IPS-20b (cell line): ENCODE measurements around the gene PRRC2B.

Experiments
- H3K27ac ChIP-seq: one replicate; pipeline ENCODE4 v1.5.1; 2013; ENCODE audit warnings: low read length
- H3K27me3 ChIP-seq: 2 replicates; pipeline ENCODE4 v1.6.1; 2013; ENCODE audit warnings: mild to moderate bottlenecking, low read length, inconsistent platforms; ENCODE audit not compliant: insufficient read depth
- H3K36me3 ChIP-seq: 2 replicates; pipeline ENCODE4 v1.6.1; 2013; ENCODE audit warnings: low read depth, mild to moderate bottlenecking, inconsistent platforms, low read length, moderate library complexity; ENCODE audit not compliant: insufficient read depth
- H3K4me1 ChIP-seq: 2 replicates; pipeline ENCODE4 v1.6.1; 2013; ENCODE audit warnings: mild to moderate bottlenecking, control low read depth, inconsistent platforms, low read length, moderate library complexity; ENCODE audit not compliant: insufficient read depth
- H3K4me3 ChIP-seq: 2 replicates; pipeline ENCODE4 v1.5.1; 2013; ENCODE audit warnings: mild to moderate bottlenecking, low read length, inconsistent platforms
- H3K9ac ChIP-seq: 2 replicates; pipeline ENCODE4 v1.6.1; 2013; ENCODE audit warnings: low read depth, mild to moderate bottlenecking, inconsistent platforms, low read length, moderate library complexity
- H3K9me3 ChIP-seq: 2 replicates; pipeline ENCODE4 v1.6.1; 2013; ENCODE audit warnings: mild to moderate bottlenecking, low read depth, low read length, inconsistent platforms; ENCODE audit not compliant: insufficient read depth

The PRRC2B gene

DNA sequence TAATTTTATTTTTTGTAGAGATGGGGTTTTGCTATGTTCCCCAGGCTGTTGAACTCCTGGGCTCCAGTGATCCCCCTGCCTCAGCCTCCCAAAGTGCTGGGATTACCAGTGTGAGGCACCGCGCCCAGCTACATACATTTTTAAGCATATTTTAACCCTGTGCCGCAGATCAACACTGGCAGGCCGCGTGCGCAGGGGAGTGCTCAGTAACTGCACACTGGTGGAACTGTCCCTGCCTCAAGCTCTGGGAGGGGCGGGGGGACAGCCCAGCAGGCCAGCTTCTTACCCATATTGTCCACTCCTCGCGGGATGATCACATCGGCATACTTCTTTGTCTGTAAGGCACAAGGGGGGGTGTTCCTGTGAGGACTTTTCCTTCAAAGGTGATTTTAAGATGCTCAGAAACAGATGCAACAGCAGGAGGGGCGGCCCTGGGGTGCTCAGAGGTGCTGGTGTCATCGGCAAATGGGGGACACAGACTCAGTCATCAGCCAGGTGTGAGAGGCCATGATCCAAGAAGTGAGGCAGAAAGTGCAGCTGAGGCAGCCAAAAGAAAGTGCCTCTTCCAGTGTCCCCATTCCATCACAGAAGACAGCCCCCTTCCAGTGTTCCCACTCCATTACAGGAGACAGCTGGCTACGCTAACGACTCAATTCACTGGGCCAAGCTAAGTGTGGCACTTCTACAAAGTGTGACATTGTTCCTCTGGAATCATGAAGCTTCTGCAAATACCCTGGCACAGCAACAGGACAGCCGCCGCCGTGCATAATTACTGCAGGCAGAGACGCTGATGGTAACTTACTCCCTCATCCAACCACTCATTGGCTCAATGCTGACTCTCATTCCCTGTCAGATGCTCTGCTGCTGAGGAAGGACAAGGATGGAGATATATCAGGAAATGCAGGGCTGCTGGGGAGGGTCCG is 132.0 kb downstream of the PRRC2B start:
- Histone ChIP-seq H3K27me3 (no peaks in the 10 kb centered on the region), H3K9ac (no peak overlapping the region), H3K4me3 (no peak overlapping the region), H3K27ac (no peak overlapping the region), H3K36me3 (peaks cover 89% of the 10 kb centered on the region), H3K9me3 (no peaks in the 10 kb centered on the region), H3K4me1 (0 out of 2 replicates have a peak, but pooled peaks cover 2% of the 10 kb centered on the region)

DNA sequence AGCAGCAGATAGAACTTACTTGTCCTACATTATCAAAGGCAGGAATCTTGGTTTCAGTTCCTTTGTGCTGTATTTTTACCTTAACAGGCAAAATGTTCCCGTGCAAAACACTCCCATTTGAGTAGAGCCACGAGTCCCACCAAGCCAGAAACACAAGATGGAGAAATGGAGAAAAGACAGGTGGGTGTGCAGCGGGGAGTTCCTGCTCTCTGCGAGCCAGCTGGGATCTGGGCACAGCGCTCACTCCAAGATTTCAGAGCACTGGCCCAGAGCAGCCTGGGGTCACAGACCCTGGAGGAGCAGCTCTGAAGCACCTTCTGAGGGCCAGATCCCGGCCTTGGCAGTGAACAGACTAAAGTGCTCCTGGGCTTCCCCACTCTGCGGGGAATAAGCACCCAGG is 134.3 kb downstream of the PRRC2B start:
- H3K4me1 ChIP-seq: 0 out of 2 replicates have a peak, but pooled peaks cover 2% of the 10 kb centered on the region
- no peak overlapping the region for H3K27ac ChIP-seq
- H3K9ac ChIP-seq: no peak overlapping the region
- H3K4me3 ChIP-seq: no peak overlapping the region
- no peaks in the 10 kb centered on the region for H3K27me3 ChIP-seq
- H3K9me3 ChIP-seq: no peaks in the 10 kb centered on the region
- H3K36me3 ChIP-seq: peaks cover 66% of the 10 kb centered on the region

- Histone ChIP-seq H3K9me3 (no peaks in the 10 kb centered on the region), H3K36me3 (peaks cover 61% of the 10 kb centered on the region), H3K9ac (no peak overlapping the region), H3K4me1 (0 out of 2 replicates have a peak, but pooled peaks cover 2% of the 10 kb centered on the region), H3K27ac (no peak overlapping the region), H3K27me3 (no peaks in the 10 kb centered on the region), H3K4me3 (no peak overlapping the region)
Measured at GRCh38 chr9:131528886-131529505, 135.1 kb downstream of the PRRC2B start.

- Histone ChIP-seq H3K9me3 (no peaks in the 10 kb centered on the region), H3K4me3 (peak overlapping the region; percentile 71), H3K36me3 (peaks cover 52% of the 10 kb centered on the region), H3K4me1 (0 out of 2 replicates have a peak, but pooled peaks cover 2% of the 10 kb centered on the region), H3K9ac (peak overlapping the region; percentile 66), H3K27me3 (no peaks in the 10 kb centered on the region), H3K27ac (no peak overlapping the region)
Measured at GRCh38 chr9:131529597-131530545, 136.0 kb downstream of the PRRC2B start.

- Histone ChIP-seq H3K4me1 (0 out of 2 replicates have a peak, but pooled peaks cover 2% of the 10 kb centered on the region), H3K36me3 (peaks cover 46% of the 10 kb centered on the region), H3K9me3 (no peaks in the 10 kb centered on the region), H3K27me3 (no peaks in the 10 kb centered on the region), H3K9ac (peak overlapping the region; percentile 66), H3K4me3 (peak overlapping the region; percentile 71), H3K27ac (no peak overlapping the region)
Measured at GRCh38 chr9:131530546-131530919, 136.6 kb downstream of the PRRC2B start.

GRCh38 chr9:131530920-131531832 is 137.3 kb downstream of the PRRC2B start, which contains the start of gene UCK1:
Gene UCK1, minus strand, starts transcription at chr9:131531263. Its CDS starts 89 bp downstream, at chr9:131531174.
- Histone ChIP-seq H3K9me3 (no peaks in the 10 kb centered on the region), H3K36me3 (peaks cover 39% of the 10 kb centered on the region), H3K27ac (no peak within 1 kb of the TSS), H3K4me3 (peak within 1 kb of the TSS; percentile 71), H3K27me3 (no peaks in the 10 kb centered on the region), H3K4me1 (0 out of 2 replicates have a peak, but pooled peaks cover 2% of the 10 kb centered on the region), H3K9ac (peak within 1 kb of the TSS; percentile 66)

DNA sequence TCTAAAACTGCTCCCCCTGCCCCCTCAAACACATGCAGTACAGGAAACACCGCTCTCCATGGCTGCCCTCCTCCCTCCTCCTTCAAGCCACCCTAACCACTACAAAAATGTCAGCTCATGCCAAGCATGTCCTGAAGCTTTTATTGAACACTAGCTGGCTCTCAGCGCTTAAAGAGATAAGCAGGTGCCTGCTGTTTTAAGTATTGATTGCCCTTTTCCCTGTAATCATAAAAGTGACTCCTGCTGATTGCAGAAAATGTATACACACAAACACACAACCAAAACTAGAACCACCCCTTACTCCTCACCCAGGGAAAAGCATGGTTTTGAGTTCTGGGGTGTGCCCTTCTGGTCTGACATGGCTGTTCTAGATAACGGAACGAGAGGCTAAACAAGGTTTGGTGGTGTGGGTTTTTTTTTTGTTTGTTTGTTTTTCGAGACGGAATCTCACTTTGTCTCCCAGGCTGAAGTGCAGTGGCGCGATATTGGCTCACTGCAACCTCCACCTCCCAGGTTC is 140.9 kb downstream of the PRRC2B start:
- Histone ChIP-seq H3K36me3 (peaks cover 3% of the 10 kb centered on the region; the same call in 1 of the 2 replicates), H3K27me3 (no peaks in the 10 kb centered on the region), H3K4me3 (no peak overlapping the region), H3K4me1 (0 out of 2 replicates have a peak, but pooled peaks cover 2% of the 10 kb centered on the region), H3K9ac (no peak overlapping the region), H3K9me3 (peaks cover 10% of the 10 kb centered on the region; the same call in 1 of the 2 replicates), H3K27ac (no peak overlapping the region)

DNA sequence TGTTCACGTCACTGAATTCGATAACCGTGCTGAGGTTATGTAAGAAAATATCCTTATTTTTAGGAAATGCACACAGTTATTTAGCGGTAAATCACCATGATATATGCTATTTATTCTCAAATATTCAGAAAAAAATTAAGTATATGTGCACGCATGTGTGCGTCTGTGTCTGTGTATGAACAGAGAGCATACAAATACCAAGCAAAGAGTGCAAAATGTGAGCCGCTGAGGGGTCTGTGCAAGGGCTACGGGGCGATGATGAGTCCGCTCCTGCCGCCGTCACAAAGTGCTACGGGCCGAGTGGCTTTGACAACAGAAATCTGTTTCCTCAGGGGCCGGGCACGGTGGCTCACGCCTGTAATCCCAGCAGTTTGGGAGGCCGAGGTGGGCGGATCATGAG is 144.1 kb downstream of the PRRC2B start:
- Histone ChIP-seq H3K27ac (no peak overlapping the region), H3K36me3 (no peaks in the 10 kb centered on the region), H3K9ac (no peak overlapping the region), H3K27me3 (no peaks in the 10 kb centered on the region), H3K4me1 (no peaks in the 10 kb centered on the region), H3K9me3 (peaks cover 16% of the 10 kb centered on the region), H3K4me3 (no peak overlapping the region)

GRCh38 chr9:131539223-131539923 is 145.5 kb downstream of the PRRC2B start:
- Histone ChIP-seq H3K4me3 (no peak overlapping the region), H3K4me1 (no peaks in the 10 kb centered on the region), H3K9ac (no peak overlapping the region), H3K36me3 (no peaks in the 10 kb centered on the region), H3K27me3 (peaks cover 4% of the 10 kb centered on the region), H3K27ac (no peak overlapping the region), H3K9me3 (peaks cover 29% of the 10 kb centered on the region)

DNA sequence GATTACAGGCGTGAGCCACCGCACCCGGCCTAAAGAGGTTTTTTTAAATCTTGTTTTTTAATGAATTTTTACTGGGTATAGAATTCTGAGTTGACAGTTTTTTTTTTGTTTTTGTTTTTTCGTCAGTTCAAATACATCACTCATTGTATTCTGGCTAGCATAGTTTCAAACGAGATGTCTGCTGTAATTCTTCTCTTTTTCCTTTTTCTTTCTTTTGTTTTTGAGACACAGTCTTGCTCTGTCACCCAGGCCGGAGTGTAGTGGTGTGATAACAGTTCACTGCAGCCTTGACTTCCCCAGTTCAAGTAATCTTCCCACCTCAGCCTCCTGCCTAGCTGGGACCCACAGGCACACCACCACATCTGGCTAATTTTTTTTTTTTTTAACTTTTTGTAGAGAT is 149.3 kb downstream of the PRRC2B start:
- Histone ChIP-seq H3K36me3 (no peaks in the 10 kb centered on the region), H3K4me1 (no peaks in the 10 kb centered on the region), H3K27ac (no peak overlapping the region), H3K27me3 (peaks cover 41% of the 10 kb centered on the region), H3K9ac (no peak overlapping the region), H3K4me3 (no peak overlapping the region), H3K9me3 (peaks cover 20% of the 10 kb centered on the region)
